PC-9 (cell line): ENCODE data around the gene SCART1. TPM values are rescaled to one million over a fixed set of nuclear protein-coding genes. Genes with fewer than 3 reads are reported as not detected.

Experiments
- BruUV-seq: library from RNA; stranded (reverse); fragments of 400-500 nt; replicated peaks from 2 replicates; lab custom pipeline; 2021; lab: Mats Ljungman, UMichigan
- CTCF ChIA-PET: fragments of 300-600 bp; sonication (Branson Sonifier 250); formaldehyde crosslinking; loops from one replicate; lab custom pipeline; 2022; ENCODE audit warnings: antibody characterized with exemption; lab: Charles Lee
- POLR2A ChIA-PET: fragments of 300-600 bp; sonication (Branson Sonifier 250); formaldehyde crosslinking; loops from one replicate; lab custom pipeline; 2022; ENCODE audit warnings: antibody characterized with exemption; ENCODE audit not compliant: unreplicated experiment; lab: Charles Lee
- DNase-seq, 2 experiments: peaks; one replicate each; pipeline versions ENCODE4 v3.0.0 to v3.0.0-alpha.2; 2015 to 2022; ENCODE audit warnings: mixed read lengths in 1 of 2
- H2AFZ ChIP-seq: fragments of 200-600 bp; sonication (generic); 2 replicates; pipeline ENCODE4 v1.8.1; 2017; ENCODE audit warnings: antibody characterized with exemption
- H3F3A ChIP-seq: fragments of 200-600 bp; sonication (generic); 2 replicates; pipeline ENCODE4 v1.8.1; 2017; ENCODE audit warnings: antibody characterized with exemption, mild to moderate bottlenecking, low read depth; ENCODE audit not compliant: insufficient read depth
- H3K27ac ChIP-seq: fragments of 200-600 bp; sonication (generic); 2 replicates; pipeline ENCODE4 v1.6.1; 2016; ENCODE audit warnings: mixed run types
- H3K27me3 ChIP-seq: fragments of 200-600 bp; sonication (generic); 2 replicates; pipeline ENCODE4 v1.6.1; 2016; ENCODE audit warnings: low read depth, mixed run types; ENCODE audit not compliant: insufficient read depth
- H3K36me3 ChIP-seq: fragments of 200-600 bp; sonication (generic); 2 replicates; pipeline ENCODE4 v1.6.1; 2016; ENCODE audit warnings: low read depth, mixed run types
- H3K4me1 ChIP-seq: fragments of 200-600 bp; sonication (generic); replicated peaks from 2 replicates; pipeline ENCODE4 v1.6.1; 2016; ENCODE audit warnings: mixed run types; ENCODE audit not compliant: insufficient read depth
- H3K4me2 ChIP-seq: fragments of 200-600 bp; sonication (generic); 2 replicates; pipeline ENCODE4 v1.6.1; 2017; ENCODE audit warnings: mixed run types
- H3K4me3 ChIP-seq: fragments of 200-600 bp; sonication (generic); 2 replicates; pipeline ENCODE4 v1.6.1; 2016; ENCODE audit warnings: mixed run types
- H3K79me2 ChIP-seq: fragments of 200-600 bp; sonication (generic); 2 replicates; pipeline ENCODE4 v1.6.1; 2017; ENCODE audit warnings: low read depth, mixed run types
- H3K9me2 ChIP-seq: fragments of 200-600 bp; sonication (generic); 2 replicates; pipeline ENCODE4 v1.8.1; 2017; ENCODE audit warnings: mild to moderate bottlenecking; ENCODE audit not compliant: insufficient read depth
- H3K9me3 ChIP-seq: fragments of 200-600 bp; sonication (generic); 2 replicates; pipeline ENCODE4 v1.8.1; 2016; ENCODE audit warnings: low read depth; ENCODE audit not compliant: insufficient read depth
- H4K20me1 ChIP-seq: fragments of 200-600 bp; sonication (generic); 2 replicates; pipeline ENCODE4 v1.8.1; 2017; ENCODE audit not compliant: insufficient read depth
- CTCF ChIP-seq: fragments of 200-600 bp; sonication (generic); conservative IDR thresholded peaks from 2 replicates; pipeline ENCODE4 v1.6.1; 2017; ENCODE audit warnings: mixed run types, antibody characterized with exemption, mild to moderate bottlenecking, moderate library complexity
- EZH2 ChIP-seq: fragments of 200-600 bp; sonication (generic); IDR thresholded peaks from 2 replicates; pipeline ENCODE4 v1.8.0; 2017; ENCODE audit warnings: antibody characterized with exemption, low read depth
- intact Hi-C: fragments of 100-400 bp; cut with micrococcal nuclease; formaldehyde crosslinking; loops from one replicate; pipeline ENCODE4 v1.10.0; 2022; ENCODE audit not compliant: unreplicated experiment
- total RNA-seq: library from RNA; stranded (reverse); gene quantifications from 2 replicates; pipeline ENCODE4 v1.2.3, GENCODE V29; 2021

The SCART1 gene
- total RNA-seq, 1 experiment from 2014 or later = 1.0 TPM

GRCh38 chr10:133473270-133473669, 19.5 kb downstream of the SCART1 start:
- H3K4me3 ChIP-seq = no peak overlapping the region
- no TSS peak for BruUV-seq
- TF ChIP-seq EZH2 (no peak), CTCF (no peak)
- peaks cover 5% of the 10 kb centered on the region; the same call in 1 of the 2 replicates for H3K27me3 ChIP-seq
- H3K4me1 ChIP-seq = no peaks in the 10 kb centered on the region
- no peaks in the 10 kb centered on the region for H3K9me2 ChIP-seq
- no peak overlapping the region for H3K27ac ChIP-seq
- no peaks in the 10 kb centered on the region for H3K9me3 ChIP-seq
- intact Hi-C loops = no loop called here
- POLR2A ChIA-PET = no interaction called here
- H2AFZ ChIP-seq = no peak overlapping the region
- H3K4me2 ChIP-seq = no peak overlapping the region
- CTCF ChIA-PET = no interaction called here
- H3K79me2 ChIP-seq = no peaks in the 10 kb centered on the region
- no peak for DNase-seq
- H4K20me1 ChIP-seq = no peaks in the 10 kb centered on the region
- no peaks in the 10 kb centered on the region for H3K36me3 ChIP-seq
- H3F3A ChIP-seq = no peaks in the 10 kb centered on the region

GRCh38 chr10:133474027-133474426, 20.3 kb downstream of the SCART1 start:
- intact Hi-C loops = no loop called here
- H3K4me3 ChIP-seq = no peak overlapping the region
- no peaks in the 10 kb centered on the region for H4K20me1 ChIP-seq
- no peaks in the 10 kb centered on the region for H3K36me3 ChIP-seq
- no peaks in the 10 kb centered on the region for H3K9me2 ChIP-seq
- no peaks in the 10 kb centered on the region for H3F3A ChIP-seq
- H3K9me3 ChIP-seq = no peaks in the 10 kb centered on the region
- ChIA-PET CTCF (no interaction called here), POLR2A (no interaction called here)
- no peak overlapping the region for H3K27ac ChIP-seq
- TF ChIP-seq EZH2 = no peak
- TF ChIP-seq CTCF = no peak
- H3K27me3 ChIP-seq = peaks cover 5% of the 10 kb centered on the region; the same call in 1 of the 2 replicates
- H3K4me1 ChIP-seq = no peaks in the 10 kb centered on the region
- no peak overlapping the region for H2AFZ ChIP-seq
- DNase-seq = no peak
- H3K4me2 ChIP-seq = no peak overlapping the region
- H3K79me2 ChIP-seq = no peaks in the 10 kb centered on the region
- BruUV-seq = no TSS peak

GRCh38 chr10:133474665-133475424, 21.1 kb downstream of the SCART1 start:
- intact Hi-C loops = no loop called here
- Histone ChIP-seq H3K4me2 (no peak overlapping the region), H3F3A (no peaks in the 10 kb centered on the region), H3K9me3 (no peaks in the 10 kb centered on the region), H3K27ac (no peak overlapping the region), H3K4me3 (no peak overlapping the region), H4K20me1 (no peaks in the 10 kb centered on the region), H2AFZ (no peak overlapping the region), H3K9me2 (no peaks in the 10 kb centered on the region), H3K36me3 (no peaks in the 10 kb centered on the region), H3K4me1 (no peaks in the 10 kb centered on the region), H3K79me2 (no peaks in the 10 kb centered on the region), H3K27me3 (peaks cover 5% of the 10 kb centered on the region; the same call in 1 of the 2 replicates)
- no peak for DNase-seq
- TF ChIP-seq CTCF (no peak), EZH2 (no peak)
- BruUV-seq = no TSS peak
- ChIA-PET POLR2A (no interaction called here), CTCF (no interaction called here)
